Measurements from ENCODE around the gene VGLL3.

- TF ChIP-seq CTCF (IDR thresholded peaks at IDR 0.05): no peak
- TF ChIP-seq EP300 (IDR thresholded peaks at IDR 0.05): no peak
- no peak for TF ChIP-seq POLR2A (IDR thresholded peaks at IDR 0.05)
- TF ChIP-seq POLR2AphosphoS5 (IDR thresholded peaks at IDR 0.05): no peak
Observed at GRCh38 chr3:86984271-86984670, 6.7 kb downstream of the VGLL3 start.
